GM12892 (cell line): ENCODE results near the gene POLN.
A peak's percentile ranks its signal among the peaks of the same experiment; 100 is the strongest.

ENCODE experiments used
- POLR2A ChIP-seq: IDR thresholded peaks from 2 replicates; pipeline ENCODE4 v1.6.1; 2011; ENCODE audit warnings: low read depth, low read length, control low read depth
- POLR2AphosphoS5 ChIP-seq: IDR thresholded peaks from 2 replicates; pipeline ENCODE4 v1.6.1; 2011; ENCODE audit warnings: low read depth, low read length, control low read depth

- TF ChIP-seq POLR2A (peak; percentile 89), POLR2AphosphoS5 (peak; percentile 58)
Observed at GRCh38 chr4:2262145-2262943, 20.4 kb upstream of the POLN start.
